Keratinocyte (primary cell): ENCODE measurements around the gene KCNH8. TPM values are rescaled to one million over a fixed set of nuclear protein-coding genes. Genes with fewer than 3 reads are reported as not detected.

Source experiments
- DNase-seq: peaks from one replicate; pipeline ENCODE4 v3.0.0-alpha.2; 2011; ENCODE audit warnings: low read depth, missing footprints, low spot score
- FAIRE-seq: peaks from 2 replicates; lab custom pipeline; 2011; peaks lifted over from hg19 to GRCh38; lab: Jason Lieb, UNC
- H2AFZ ChIP-seq: 2 replicates; pipeline ENCODE4 v1.6.0; 2012; ENCODE audit warnings: low read length, control low read depth, inconsistent platforms; ENCODE audit not compliant: control insufficient read depth
- H3K27ac ChIP-seq: 2 replicates; pipeline ENCODE4 v1.5.1; 2011; ENCODE audit warnings: low read length; ENCODE audit not compliant: control insufficient read depth, insufficient read depth
- H3K27me3 ChIP-seq: 3 replicates; pipeline ENCODE4 v1.6.0; 2011; ENCODE audit warnings: low read length; ENCODE audit not compliant: control insufficient read depth, insufficient read depth; ENCODE audit errors: extremely low read depth
- H3K36me3 ChIP-seq, 2 experiments: 2 replicates in 1 of 2; 3 replicates in 1 of 2; pipeline ENCODE4 v1.5.1; 2011; ENCODE audit warnings: low read length in 2 of 2, mild to moderate bottlenecking in 1 of 2; ENCODE audit not compliant: control insufficient read depth in 2 of 2, insufficient read depth in 2 of 2; ENCODE audit errors: extremely low read depth in 1 of 2
- H3K4me1 ChIP-seq: 3 replicates; pipeline ENCODE4 v1.5.1; 2011; ENCODE audit warnings: low read length; ENCODE audit not compliant: control insufficient read depth, insufficient read depth; ENCODE audit errors: extremely low read depth
- H3K4me2 ChIP-seq: 3 replicates; pipeline ENCODE4 v1.6.0; 2011; ENCODE audit warnings: low read depth, low read length; ENCODE audit not compliant: control insufficient read depth, insufficient read depth; ENCODE audit errors: extremely low read depth
- H3K4me3 ChIP-seq, 3 experiments: fragments of 200-600 bp in 1 of 3; sonication (generic) in 1 of 3; 2 replicates in 2 of 3; 3 replicates in 1 of 3; pipeline ENCODE4 v1.5.1; 2011 to 2016; ENCODE audit warnings: low read length in 3 of 3, mild to moderate bottlenecking in 3 of 3, control low read depth in 2 of 3, inconsistent platforms in 1 of 3, low read depth in 1 of 3, mixed read lengths in 1 of 3, mixed run types in 1 of 3, moderate library complexity in 1 of 3; ENCODE audit not compliant: control insufficient read depth in 2 of 3, insufficient read depth in 2 of 3; ENCODE audit errors: extremely low read depth in 1 of 3
- H3K79me2 ChIP-seq: 2 replicates; pipeline ENCODE4 v1.6.0; 2012; ENCODE audit warnings: low read length; ENCODE audit not compliant: control insufficient read depth, insufficient read depth
- H3K9ac ChIP-seq: 3 replicates; pipeline ENCODE4 v1.6.0; 2011; ENCODE audit warnings: low read length; ENCODE audit not compliant: control insufficient read depth, insufficient read depth; ENCODE audit errors: extremely low read depth
- H3K9me1 ChIP-seq: 3 replicates; pipeline ENCODE4 v1.6.0; 2011; ENCODE audit warnings: low read length; ENCODE audit not compliant: control insufficient read depth, insufficient read depth; ENCODE audit errors: extremely low read depth
- H3K9me3 ChIP-seq: 2 replicates; pipeline ENCODE4 v1.5.1; 2012; ENCODE audit warnings: low read depth, low read length; ENCODE audit not compliant: control insufficient read depth
- H4K20me1 ChIP-seq: 3 replicates; pipeline ENCODE4 v1.6.0; 2011; ENCODE audit warnings: low read length; ENCODE audit not compliant: control insufficient read depth, insufficient read depth; ENCODE audit errors: extremely low read depth
- CTCF ChIP-seq, 3 experiments: IDR thresholded peaks in 1 of 3; conservative IDR thresholded peaks in 1 of 3; optimal IDR thresholded peaks in 1 of 3; 2 replicates in 2 of 3; 3 replicates in 1 of 3; pipeline versions ENCODE3 to v1.5.1; 2011; ENCODE audit warnings: low read length in 3 of 3, mild to moderate bottlenecking in 3 of 3, moderate library complexity in 2 of 3, control low read depth in 1 of 3, inconsistent platforms in 1 of 3; ENCODE audit not compliant: insufficient read depth in 2 of 3; ENCODE audit errors: extremely low read depth in 1 of 3
- EZH2 ChIP-seq: IDR thresholded peaks from one replicate; pipeline ENCODE4 v1.6.1; 2012; ENCODE audit warnings: inconsistent platforms, mild to moderate bottlenecking, low read length, moderate library complexity
- dilution Hi-C: fragments of 300-500 bp; cut with MboI; formaldehyde crosslinking; loops from one replicate; pipeline ENCODE4 v1.7.0; 2020; ENCODE audit warnings: low sequenced_read_pairs; ENCODE audit not compliant: extremely low pct_ligation_motif_present
- polyA plus RNA-seq, 5 experiments: library from polyadenylated mRNA; depleted of rRNA in 3 of 5; stranded (reverse) in 3 of 5; stranded (forward) in 1 of 5; unstranded in 1 of 5; fragments of >200 nt; gene quantifications; 1 replicate in 1 of 5; 2 replicates in 3 of 5; 3 replicates in 1 of 5; pipeline versions ENCODE4 v1.2.1 to v1.2.3, GENCODE V29; 2011 to 2012; ENCODE audit warnings: missing spikeins in 2 of 5, low read depth in 1 of 5, low replicate concordance in 1 of 5

The KCNH8 gene
- polyA plus RNA-seq, 1 donor (not counting 4 experiments of a cell fraction or from before 2014, with no cell fraction given) = not detected

GRCh38 chr3:19103510-19103909, 44.8 kb upstream of the KCNH8 start:
- no peak overlapping the region for H3K4me3 ChIP-seq

GRCh38 chr3:19104459-19104858, 43.9 kb upstream of the KCNH8 start:
- DNase-seq (no peak), FAIRE-seq (no peak)
- Histone ChIP-seq H3K9me1 (no peaks in the 10 kb centered on the region), H3K36me3 (no peaks in the 10 kb centered on the region), H3K4me3 (no peak overlapping the region), H3K9me3 (no peaks in the 10 kb centered on the region), H2AFZ (no peak overlapping the region), H3K4me1 (no peaks in the 10 kb centered on the region), H3K27me3 (no peaks in the 10 kb centered on the region), H4K20me1 (no peaks in the 10 kb centered on the region), H3K79me2 (no peaks in the 10 kb centered on the region), H3K4me2 (no peak overlapping the region), H3K27ac (no peak overlapping the region), H3K9ac (no peak overlapping the region)
- TF ChIP-seq EZH2 = no peak
- no peak for TF ChIP-seq CTCF (optimal IDR thresholded peaks at IDR 0.05 in 1 of 3, IDR thresholded peaks at IDR 0.05 in 1 of 3, conservative IDR thresholded peaks at IDR 0.05 in 1 of 3; ENCODE audit: extremely low read depth in 1 of 3, insufficient read depth in 2 of 3, low read length in 3 of 3)
- dilution Hi-C loops = no loop called here

More at GRCh38 chr3:19103510-19103909, 44.8 kb upstream of the KCNH8 start:
- Histone ChIP-seq H3K4me2 (no peak overlapping the region), H3K9me3 (no peaks in the 10 kb centered on the region), H2AFZ (no peak overlapping the region), H4K20me1 (no peaks in the 10 kb centered on the region), H3K9me1 (no peaks in the 10 kb centered on the region), H3K9ac (no peak overlapping the region), H3K79me2 (no peaks in the 10 kb centered on the region), H3K27ac (no peak overlapping the region), H3K27me3 (no peaks in the 10 kb centered on the region), H3K36me3 (no peaks in the 10 kb centered on the region), H3K4me1 (no peaks in the 10 kb centered on the region)
- DNase-seq (no peak), FAIRE-seq (no peak)
- TF ChIP-seq EZH2 (no peak), CTCF (optimal IDR thresholded peaks at IDR 0.05 in 1 of 3, IDR thresholded peaks at IDR 0.05 in 1 of 3, conservative IDR thresholded peaks at IDR 0.05 in 1 of 3; ENCODE audit: extremely low read depth in 1 of 3, insufficient read depth in 2 of 3, low read length in 3 of 3) (no peak)
- dilution Hi-C loops = no loop called here
